ENCODE data around the gene CRISPLD2.
"Not testable (repeated sequence)": the region's sequence is repeated elsewhere in the genome, so short reads cannot be mapped to it uniquely, and the experiment has no call there.

CRISPLD2 gene

DNA sequence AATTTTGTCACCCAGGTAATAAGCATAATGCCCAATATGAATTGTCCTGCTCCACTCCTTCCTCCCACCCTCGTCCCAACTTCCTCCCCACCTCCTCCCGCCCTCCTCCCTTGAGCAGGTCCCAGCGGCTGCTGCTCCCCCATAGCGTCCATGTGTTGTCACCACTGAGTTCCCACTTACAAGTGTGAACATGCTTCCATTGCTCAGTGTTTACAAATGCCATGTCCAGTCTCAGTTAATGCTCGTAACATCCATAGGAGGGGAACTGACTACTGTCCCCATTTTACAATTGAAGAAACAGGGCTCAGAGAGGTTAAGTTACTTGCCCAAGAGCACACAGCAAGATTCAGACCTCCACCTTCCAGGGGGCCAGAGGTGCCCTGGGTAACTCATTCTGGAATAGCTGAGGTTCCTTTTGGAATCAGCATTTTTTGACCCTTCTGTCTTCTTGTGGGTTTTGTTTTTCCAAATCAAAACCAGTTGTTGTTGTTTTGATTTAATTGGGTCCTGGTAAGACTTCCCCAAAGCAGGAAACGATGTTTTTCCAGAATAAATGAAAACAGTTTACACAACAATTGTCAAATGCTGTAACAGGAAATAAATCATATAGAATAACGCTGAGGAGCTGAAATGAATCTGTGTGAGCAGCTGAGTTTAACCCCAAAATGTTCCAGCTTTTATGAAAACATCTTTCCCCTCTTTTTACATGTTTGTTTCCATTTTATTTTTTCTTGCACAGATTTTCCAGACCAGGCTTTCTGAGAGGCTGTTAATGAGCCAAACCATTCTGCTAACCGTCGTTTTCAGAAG, 117.6 kb downstream of the CRISPLD2 start:
- DNase-seq: no peak

DNA sequence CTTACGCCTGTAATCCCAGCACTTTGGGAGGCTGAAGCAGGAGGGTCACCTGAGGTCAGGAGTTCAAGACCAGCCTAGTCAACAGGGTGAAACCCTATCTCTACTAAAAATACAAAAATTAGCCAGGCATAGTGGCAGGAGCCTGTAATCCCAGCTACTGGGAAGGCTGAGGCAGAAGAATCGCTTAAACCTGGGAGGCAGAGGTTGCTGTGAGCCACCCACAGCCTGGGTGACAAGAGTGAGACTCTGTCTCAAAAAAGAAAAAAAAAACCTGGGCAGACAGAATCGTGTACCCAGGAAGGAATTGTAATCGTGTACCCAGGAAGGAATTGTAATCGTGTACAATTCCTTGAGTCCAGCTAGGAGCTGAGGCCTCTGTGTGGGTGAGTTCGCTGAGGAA, 118.8 kb downstream of the CRISPLD2 start:
- not testable (repeated sequence) for DNase-seq

DNA sequence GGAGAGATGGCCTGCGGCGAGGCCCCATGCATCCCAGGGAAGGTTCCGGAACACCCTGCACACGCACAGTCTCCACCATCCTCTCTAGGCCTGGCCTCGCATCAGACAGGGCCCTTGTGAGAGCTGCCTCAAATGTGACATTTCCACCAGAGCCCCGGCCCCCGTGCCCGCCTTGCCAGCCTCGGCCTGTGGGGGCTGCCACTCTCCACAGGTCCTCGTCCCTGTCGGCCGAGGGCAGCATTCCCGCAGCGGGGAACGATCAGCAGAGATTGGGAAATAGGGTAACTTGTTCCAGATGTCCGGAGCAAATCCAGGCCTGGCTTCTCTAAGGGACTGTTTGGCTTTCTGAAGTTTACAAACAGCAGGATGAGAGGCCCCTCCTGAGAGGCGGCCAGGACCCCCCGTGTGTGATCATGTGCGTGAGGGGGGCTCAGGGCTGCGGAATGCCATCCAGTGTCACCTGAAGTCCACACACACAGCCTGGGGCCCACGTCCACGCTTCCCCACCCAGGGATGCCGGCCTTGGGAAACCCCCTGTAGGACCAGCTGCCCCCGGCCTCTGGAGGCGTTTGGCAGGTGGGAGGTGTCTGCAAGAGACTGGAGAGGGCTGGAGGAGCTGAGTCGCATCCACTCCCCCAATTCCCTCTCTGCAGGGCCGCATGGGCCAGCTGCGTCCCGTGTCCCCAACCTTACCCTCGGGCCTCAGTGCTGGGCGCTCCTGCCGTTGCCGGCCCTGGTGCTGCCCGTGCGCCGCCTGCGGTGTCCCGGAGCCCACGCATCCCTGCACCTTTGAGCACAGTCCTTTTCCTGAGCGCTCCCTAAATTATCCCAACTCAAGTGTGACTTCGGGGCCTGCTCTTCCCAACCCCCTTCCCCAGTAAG, 121.1 kb downstream of the CRISPLD2 start:
- no peak for DNase-seq

DNA sequence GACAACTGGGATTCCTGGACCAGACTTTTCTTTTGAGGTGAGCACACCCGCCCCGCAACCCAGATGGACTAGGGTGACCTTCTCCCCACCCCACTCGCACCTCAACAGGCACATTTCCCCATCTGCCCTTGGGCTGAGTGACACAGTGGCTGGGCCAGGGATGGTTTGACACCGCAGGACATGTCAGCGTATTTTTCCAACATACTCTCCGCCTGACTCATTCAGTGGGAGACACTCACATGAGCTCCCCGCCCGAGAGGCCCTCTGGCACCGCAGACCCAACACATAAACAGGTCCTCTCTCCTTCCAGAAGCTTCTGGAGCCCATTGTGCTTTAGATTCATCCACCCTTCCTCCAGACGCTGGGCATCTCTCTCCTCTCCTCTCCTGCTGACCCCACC, 122.1 kb downstream of the CRISPLD2 start:
- no peak for DNase-seq

DNA sequence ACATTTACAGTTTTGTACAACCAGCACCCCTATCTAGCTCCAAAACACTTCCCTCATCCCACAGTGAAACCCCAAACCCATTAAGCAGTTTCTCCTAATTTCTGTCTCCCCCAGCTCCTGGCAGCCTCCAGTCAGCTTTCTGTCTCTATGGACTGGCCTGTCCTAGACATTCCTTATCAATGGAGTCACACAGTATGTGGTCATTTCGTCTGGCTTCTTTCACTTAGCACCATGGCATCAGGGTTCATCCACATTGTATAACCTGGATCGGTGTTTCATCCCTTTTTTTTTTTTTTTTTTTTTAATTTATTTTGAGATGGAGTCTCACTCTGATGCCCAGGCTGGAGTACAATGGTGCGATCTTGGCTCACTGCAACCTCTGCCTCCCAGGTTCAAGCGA, 123.0 kb downstream of the CRISPLD2 start:
- DNase-seq: no peak

DNA sequence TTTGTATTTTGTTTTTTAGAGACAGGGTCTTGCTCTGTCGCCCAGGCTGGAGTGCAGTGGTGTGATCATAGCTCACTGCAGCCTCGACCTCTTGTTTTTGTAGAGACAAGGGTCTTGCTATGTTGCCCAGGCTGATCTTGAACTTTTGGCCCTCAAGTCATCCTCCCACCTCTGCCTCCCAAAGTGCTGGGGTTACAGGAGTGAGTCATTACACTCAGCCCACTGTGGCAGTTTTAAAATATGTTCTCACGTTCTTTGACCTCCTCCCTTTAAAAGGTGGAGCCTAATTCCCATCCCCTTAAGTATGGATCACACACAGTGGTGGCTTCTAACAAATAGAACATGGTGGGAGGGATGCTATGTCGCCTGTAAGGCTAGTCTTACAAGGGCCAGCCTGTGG, 123.8 kb downstream of the CRISPLD2 start:
- DNase-seq: no peak

DNA sequence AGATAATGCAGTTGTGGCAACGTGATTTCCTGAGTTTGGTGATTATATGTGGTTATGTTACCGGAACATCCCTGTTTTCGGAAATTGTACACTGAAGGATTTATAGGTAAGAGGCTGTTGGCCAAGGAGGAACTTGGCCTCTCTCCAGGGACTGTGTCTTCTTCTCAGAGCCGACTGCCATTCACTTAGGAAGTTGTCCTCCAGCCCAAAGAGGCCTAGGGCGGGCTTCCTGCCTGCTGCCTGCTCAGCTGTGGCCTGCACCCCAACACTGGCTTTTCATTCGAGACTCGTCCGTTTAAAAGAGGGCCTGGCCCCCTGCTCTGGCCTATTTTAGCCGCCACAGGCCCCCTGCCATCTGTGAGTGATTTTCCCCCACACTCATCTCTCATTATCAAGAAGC, 127.2 kb downstream of the CRISPLD2 start:
- DNase-seq: no peak

DNA sequence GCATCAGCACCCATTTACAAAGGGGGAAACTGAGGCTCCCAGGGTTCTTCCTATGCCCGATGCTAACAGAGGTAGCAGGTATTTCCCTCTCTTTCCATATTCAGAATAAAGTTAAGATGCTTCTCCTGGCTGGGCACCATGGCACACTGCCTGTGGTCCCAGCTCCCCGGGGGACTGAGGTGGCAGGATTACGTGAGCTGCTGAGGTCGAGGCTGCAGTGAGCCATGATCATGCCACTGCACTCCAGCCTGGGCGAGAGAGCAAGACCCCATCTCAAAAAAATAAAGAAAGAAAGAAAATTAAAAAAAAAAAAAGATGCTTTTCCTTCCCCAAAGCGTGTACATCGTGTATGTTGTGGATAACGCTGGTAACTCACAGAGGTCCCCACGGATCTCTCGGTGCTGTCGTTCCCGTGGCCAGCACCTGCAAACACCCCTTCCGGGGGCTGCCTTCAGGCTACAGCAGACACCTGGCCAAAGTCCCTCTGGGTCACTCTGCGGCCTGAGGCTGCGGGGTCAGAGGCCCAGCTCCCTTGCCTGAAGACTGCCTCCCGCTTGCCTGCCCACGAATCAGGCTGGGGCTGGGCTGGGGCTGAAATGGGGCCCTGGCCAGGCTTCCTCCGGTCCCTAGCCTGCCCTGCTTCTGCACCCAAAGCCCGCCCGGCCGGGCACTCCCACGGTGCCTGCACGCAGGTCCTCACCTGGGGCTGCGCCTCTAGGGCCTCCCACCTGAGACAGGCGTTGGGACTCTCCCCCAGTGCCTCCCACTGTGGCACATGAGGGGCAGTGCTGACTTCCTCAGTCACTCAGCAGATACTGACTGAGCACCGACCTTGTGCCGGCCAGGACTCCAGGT, 128.4 kb downstream of the CRISPLD2 start:
- no peak for DNase-seq

DNA sequence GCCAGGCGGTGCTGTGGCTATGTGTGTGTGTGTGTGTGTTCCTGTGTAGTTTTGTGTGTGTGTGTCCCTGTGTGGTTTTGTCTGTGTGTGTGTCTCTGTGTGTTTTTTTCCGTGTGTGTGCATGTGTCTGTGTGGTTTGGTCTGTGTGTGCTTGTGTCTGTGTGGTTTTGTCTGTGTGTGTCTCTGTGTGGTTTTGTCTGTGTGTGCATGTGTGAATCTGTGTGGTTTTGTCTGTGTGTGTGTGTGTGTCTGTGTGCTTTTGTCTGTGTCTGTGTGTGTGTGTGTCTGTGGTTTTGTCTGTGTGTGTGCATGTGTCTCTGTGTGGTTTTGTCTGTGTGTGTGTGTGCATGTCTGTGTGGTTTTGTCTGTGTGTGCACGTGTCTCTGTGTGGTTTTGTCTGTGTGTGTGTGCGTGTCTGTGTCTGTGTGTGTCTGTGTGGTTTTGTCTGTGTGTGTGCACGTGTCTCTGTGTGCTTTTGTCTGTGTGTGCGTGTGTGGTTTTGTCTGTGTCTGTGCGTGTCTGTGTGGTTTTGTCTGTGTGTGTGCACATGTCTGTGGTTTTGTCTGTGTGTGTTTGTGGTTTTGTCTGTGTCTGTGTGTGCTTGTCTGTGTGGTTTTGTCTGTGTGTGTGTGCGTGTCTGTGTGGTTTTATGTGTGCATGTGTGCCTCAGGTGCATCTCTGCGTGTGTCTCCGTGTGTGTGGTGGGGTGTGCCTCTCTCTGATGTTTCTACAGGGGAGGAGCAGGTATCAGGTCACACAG, 129.2 kb downstream of the CRISPLD2 start:
- DNase-seq: no peak

DNA sequence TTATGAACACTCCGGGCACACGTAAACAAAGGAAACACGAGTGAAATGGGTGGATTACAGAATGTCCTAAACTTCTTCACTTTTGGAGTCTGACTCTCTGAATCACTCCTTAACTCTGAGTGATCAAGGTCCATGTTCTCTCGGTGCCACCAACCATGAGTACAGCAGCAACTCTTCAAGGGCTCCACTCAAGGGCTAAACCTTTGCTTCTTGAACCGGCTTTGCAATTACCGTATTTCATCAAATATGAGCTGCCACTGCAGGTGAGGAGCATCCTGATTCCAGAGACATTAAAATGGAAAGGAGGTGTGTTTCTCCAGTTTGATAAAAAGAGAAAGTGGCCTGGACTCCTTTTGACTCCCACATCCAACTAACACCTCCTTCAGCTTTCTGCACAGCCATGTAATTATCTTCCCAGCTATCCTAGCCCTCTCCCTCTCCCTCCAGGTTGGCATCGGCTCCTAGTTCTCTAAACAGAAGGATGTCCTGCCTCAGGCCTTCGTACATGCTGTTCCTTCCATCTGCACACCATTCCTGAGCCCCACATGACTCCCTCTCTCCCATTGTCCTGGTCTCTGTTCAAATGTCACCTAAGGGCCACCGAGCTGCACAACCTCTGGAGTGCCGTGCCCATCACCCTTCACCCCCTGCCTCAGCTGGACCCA, 130.1 kb downstream of the CRISPLD2 start:
- no peak for DNase-seq

DNA sequence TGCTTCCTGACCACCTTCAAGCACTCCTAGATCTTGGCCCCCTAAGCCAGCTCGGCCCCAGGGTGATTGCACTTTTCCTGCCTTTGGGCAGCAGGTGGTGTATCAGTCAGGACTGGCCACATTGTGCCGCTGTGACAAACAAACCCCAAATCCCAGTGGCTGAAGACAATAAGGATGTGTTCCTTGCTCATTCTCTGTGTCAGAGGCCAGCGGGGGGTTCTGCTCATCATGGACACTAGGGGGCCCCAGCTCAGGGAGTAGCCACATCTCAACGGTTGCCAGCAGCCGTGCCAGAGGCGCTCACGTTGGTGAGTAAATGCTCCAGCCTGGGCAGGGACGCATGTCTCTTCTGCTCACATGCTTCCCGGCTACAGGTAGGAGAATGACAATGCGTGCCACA, 131.1 kb downstream of the CRISPLD2 start:
- no peak for DNase-seq

DNA sequence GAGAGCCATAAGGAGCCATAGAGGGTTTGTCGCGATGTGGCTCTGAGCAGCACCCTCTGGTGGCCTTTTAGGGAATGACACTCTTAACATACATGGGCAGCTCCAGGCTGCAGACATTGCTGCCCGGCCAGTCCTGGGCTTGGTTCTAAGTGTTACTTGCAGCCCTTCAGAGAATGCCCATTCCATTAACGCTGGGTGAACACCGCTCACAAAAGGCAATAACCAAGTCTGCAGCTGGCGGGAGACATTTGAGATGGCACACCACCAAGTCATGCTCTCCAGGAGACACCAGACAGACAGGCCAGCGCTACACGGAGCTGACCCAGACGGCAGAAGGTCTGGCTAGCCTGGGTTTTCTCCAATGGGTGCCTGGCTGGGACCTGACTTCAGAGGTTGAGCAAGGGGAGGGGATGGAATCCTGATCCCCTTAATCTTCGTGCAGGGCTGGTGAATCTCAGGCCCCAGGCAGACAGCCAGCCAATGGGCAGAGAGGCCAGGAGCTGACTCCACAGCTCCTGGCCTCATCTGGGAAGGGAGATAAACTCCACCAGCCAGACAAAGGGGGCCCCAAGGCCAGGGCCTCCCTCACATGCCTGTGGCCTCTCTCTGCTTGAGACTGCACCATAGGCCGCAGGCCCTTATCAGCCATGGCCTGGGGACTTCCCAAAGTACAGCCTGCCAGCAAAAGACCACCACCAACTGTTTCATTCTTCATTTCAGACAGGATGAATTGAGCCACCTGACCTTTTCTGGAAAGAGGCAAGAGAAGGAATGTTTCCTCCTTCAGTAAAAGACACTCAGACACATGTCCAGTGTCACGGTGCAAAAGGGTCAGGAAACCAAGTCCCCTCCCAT, 132.8 kb downstream of the CRISPLD2 start:
- DNase-seq: peak in 1 of 2 experiments; percentile 45

DNA sequence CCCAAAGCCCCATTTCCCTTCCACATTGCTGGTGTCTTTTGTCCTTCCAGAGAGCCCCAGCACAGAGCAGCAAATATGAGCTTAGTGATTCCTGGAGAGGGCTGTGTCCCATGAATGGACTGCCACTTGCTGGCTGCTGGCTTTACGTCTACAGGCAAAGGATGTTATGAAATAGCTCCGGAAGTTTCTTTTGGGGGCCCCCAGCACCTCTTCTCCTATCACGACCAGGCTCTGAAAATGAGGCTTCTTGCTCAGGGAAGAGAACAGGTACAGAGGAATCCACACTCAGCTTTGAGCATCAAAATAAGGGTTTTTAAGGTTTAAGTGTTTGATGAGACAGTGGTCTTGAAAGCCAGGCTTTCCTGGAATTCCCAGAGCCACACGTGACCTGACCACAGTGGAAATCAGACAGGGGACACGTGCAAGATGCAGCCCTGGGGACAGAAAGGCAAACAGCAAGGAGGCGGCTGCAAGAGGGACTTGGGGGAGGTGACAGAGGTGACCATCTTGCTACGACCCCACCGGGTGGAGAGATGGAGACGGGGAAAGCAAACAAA, 133.5 kb downstream of the CRISPLD2 start:
- no peak for DNase-seq

DNA sequence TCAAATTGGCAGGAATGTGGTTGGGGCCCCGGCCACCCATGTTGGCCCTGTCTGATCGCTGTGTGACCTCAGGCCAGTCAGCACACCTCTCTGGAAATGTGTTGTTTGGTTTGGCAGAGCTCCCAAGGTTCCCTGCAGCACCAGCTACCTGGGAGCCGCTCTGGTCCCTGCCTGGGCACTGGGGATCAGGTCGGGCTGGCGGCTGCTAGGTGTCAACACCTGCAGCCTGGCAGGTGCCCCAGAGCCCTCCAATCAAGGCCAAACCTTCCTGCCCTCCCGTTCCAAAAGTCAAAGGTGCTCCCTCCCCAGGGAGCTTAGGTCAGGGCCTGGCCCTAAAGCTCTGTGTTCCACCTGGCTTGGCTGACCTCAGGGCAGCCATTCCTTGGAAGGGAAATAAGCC, 135.6 kb downstream of the CRISPLD2 start:
- DNase-seq: no peak

DNA sequence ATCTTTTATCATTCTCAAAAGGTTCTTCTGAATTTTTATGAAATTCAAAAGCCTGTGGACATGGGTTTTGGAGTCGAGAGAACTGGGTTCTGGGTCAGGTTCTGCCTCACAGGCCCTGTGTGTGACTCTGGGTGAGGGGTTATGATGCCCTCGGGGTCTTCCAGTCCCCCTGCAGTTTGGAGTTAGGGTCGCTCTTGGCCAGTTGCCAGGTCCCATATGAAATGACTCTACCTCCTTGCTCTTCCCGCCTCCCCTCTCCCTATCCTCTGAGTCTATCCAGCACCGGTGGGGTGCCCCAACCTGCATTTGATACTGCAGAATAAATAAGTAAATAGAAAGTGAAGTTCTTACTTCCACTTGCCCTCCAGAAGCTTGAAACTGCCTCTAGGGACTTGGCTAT, 137.4 kb downstream of the CRISPLD2 start:
- DNase-seq: no peak

DNA sequence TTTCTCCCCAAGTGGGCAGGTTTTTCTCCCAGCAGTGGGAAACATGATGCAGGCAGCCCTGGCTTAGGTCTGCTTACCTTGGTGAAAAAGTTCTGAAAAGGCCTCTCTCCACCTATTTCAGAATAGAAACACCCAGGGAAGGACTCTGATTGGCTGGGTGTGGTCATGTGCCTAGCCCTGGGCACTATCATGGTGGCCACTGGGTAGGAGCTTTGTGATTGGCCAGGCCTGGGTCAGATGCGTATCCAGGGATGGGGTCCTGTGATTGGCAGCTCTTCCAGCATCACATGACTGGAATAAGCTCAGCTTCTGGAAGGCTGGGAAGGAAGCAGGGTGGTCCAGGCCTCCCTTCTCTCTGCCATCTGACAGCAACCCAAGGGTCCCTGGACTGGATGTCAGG, 138.0 kb downstream of the CRISPLD2 start:
- no peak for DNase-seq
